Stimulated activated naive CD8-positive, alpha-beta T cell treated with anti-CD3 and anti-CD28 coated beads, Interleukin-15, Interleukin-2, amounts not matched to agents 100 ng/mL and 50 ng/mL, for 24 hours (primary cell): ENCODE data around the gene WDR86.

Experiments
- H3K27ac Mint-ChIP-seq: one replicate; pipeline ENCODE4 v1.8.0; 2021; ENCODE audit warnings: mild to moderate bottlenecking, mixed read lengths
- H3K27me3 Mint-ChIP-seq: one replicate; pipeline ENCODE4 v1.8.0; 2021; ENCODE audit warnings: mixed read lengths
- H3K36me3 Mint-ChIP-seq: one replicate; pipeline ENCODE4 v1.8.0; 2021; ENCODE audit warnings: low read depth, mixed read lengths
- H3K4me1 Mint-ChIP-seq: one replicate; pipeline ENCODE4 v1.8.0; 2021; ENCODE audit warnings: low read depth, mixed read lengths
- H3K4me3 Mint-ChIP-seq: one replicate; pipeline ENCODE4 v1.8.0; 2021; ENCODE audit warnings: mild to moderate bottlenecking, mixed read lengths
- H3K9me3 Mint-ChIP-seq: one replicate; pipeline ENCODE4 v1.8.0; 2021; ENCODE audit warnings: mixed read lengths

WDR86 gene

DNA sequence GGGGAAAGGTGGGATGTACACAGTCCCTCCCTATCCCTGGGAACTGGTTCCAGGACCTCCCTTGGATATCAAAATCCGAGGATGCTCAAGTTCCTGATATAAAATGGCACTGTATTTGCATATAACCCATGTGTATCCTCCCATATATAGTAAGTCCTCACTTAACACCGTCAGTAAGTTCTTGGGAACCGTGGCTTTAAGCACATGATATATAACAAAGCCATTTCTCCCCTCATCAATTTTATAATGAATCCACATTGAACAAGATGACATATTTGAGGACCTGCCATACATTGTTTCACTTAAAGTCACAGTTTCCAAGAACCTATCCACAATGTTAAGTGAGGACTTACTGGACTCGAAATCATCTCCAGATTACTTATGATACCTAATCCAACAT is 24.7 kb upstream of the WDR86 start:
- Mint-ChIP-seq H3K27ac (no peak overlapping the region), H3K4me1 (peaks cover 25% of the 10 kb centered on the region), H3K36me3 (no peaks in the 10 kb centered on the region), H3K27me3 (no peaks in the 10 kb centered on the region), H3K9me3 (no peaks in the 10 kb centered on the region), H3K4me3 (no peak overlapping the region)

GRCh38 chr7:151433721-151434400 is 24.0 kb upstream of the WDR86 start:
- Mint-ChIP-seq H3K36me3 (no peaks in the 10 kb centered on the region), H3K4me1 (peaks cover 32% of the 10 kb centered on the region), H3K27me3 (no peaks in the 10 kb centered on the region), H3K9me3 (no peaks in the 10 kb centered on the region), H3K4me3 (no peak overlapping the region), H3K27ac (no peak overlapping the region)

- no peaks in the 10 kb centered on the region for H3K9me3 Mint-ChIP-seq
- H3K4me3 Mint-ChIP-seq, result no peak overlapping the region
- H3K36me3 Mint-ChIP-seq, result no peaks in the 10 kb centered on the region
- H3K4me1 Mint-ChIP-seq, result peaks cover 42% of the 10 kb centered on the region
- peak overlapping the region; percentile 67 for H3K27ac Mint-ChIP-seq
- H3K27me3 Mint-ChIP-seq, result no peaks in the 10 kb centered on the region
These were observed 23.1 kb upstream of the WDR86 start for GRCh38 chr7:151432658-151433521.

DNA sequence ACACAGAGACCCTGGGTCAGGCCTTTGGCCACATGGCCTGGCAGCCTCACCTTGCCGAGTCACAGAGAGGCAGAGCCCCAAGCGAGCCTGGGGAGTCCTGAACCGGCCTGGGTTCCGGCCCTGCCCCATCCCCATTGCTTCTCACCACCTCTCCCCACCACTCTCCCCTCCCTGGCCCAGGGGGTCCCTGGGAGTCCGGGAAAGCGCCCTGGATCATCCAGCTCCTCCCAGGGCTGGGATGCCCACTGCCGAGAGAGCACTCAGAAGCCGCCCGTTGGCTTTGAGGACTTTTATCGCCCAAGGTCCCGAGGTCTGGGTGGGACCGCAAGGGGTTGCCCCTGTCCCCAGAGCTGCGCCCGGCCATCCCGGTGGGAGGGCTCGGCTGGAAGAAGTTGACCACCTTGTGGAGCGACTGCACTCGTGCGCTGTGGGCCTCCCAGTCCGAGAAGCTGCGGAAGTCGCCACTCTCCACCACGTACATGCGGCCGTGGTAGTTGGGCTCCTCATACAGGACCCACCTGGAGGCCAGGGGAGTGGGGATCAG is 22.0 kb upstream of the WDR86 start:
- Mint-ChIP-seq H3K9me3 (no peaks in the 10 kb centered on the region), H3K36me3 (no peaks in the 10 kb centered on the region), H3K27ac (no peak overlapping the region), H3K27me3 (no peaks in the 10 kb centered on the region), H3K4me1 (peaks cover 45% of the 10 kb centered on the region), H3K4me3 (no peak overlapping the region)

DNA sequence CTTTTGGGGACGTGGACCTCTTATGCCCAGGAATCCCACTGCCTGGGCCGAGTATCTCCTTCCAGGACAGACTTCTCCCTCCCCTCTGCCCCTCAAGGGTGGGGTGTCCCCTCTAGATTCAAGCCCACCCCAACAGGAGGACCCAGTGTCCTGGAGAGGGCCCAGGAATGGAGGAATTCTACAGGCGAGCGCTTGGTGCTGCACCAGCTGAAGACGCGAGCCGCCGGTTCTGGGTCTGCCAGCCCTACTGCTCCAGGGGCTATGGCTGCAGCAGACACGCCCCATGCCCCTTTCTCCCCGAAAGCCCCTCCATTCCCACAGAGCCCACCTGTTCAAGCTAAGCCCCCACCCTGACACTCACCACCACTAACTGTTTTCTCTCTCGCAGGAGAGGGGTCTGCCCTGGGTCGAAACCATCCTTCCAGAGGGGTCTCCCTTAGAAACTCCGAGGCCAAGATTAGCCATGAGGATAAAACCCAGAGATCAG is 21.5 kb upstream of the WDR86 start:
- H3K27ac Mint-ChIP-seq, result no peak overlapping the region
- H3K4me1 Mint-ChIP-seq, result peaks cover 45% of the 10 kb centered on the region
- no peaks in the 10 kb centered on the region for H3K36me3 Mint-ChIP-seq
- H3K4me3 Mint-ChIP-seq, result no peak overlapping the region
- H3K9me3 Mint-ChIP-seq, result no peaks in the 10 kb centered on the region
- no peaks in the 10 kb centered on the region for H3K27me3 Mint-ChIP-seq

- Mint-ChIP-seq H3K4me3 (no peak overlapping the region), H3K27me3 (no peaks in the 10 kb centered on the region), H3K27ac (no peak overlapping the region), H3K4me1 (peaks cover 45% of the 10 kb centered on the region), H3K36me3 (no peaks in the 10 kb centered on the region), H3K9me3 (no peaks in the 10 kb centered on the region)
These were observed 20.8 kb upstream of the WDR86 start for GRCh38 chr7:151430391-151431205.

DNA sequence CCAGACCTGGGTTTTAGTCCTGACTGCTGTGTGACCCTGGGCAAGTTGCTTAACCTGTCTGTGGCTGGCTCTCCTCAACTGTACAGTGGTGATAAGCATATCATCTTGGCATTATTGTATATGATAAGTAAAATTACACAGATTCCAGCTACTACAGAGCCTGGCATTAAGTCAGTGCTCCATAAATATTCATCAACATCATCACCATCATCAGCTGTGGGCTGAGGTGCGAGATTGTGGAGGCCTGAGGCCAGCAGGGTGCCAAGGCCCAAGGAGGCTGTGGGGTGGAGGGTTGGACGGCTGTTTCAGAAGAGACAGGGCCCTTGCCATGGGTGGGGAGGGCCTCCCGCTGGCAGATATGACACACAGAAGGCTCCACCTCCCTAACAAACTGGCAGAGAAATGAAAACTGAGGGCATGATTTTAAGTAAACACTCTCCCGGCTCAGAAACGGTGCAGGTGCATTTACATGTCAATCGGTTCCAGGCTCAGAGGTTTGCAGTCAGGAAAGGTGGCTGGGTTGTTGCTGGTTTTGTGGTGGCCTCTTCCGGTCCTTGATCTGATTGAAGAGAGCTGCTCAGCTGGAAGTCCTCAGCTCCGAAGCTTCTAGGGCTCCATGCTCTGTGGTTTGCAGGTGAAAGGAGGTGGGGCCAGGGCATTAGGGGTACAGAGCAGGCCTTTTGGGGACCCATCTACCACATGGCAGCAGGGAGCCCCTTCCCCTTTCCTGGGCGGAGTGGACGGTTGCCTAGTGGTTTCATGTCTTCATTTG is 19.9 kb upstream of the WDR86 start:
- peaks cover 45% of the 10 kb centered on the region for H3K4me1 Mint-ChIP-seq
- H3K4me3 Mint-ChIP-seq, result peak overlapping the region; percentile 10
- peak overlapping the region; percentile 50 for H3K27ac Mint-ChIP-seq
- no peaks in the 10 kb centered on the region for H3K36me3 Mint-ChIP-seq
- no peaks in the 10 kb centered on the region for H3K27me3 Mint-ChIP-seq
- no peaks in the 10 kb centered on the region for H3K9me3 Mint-ChIP-seq

DNA sequence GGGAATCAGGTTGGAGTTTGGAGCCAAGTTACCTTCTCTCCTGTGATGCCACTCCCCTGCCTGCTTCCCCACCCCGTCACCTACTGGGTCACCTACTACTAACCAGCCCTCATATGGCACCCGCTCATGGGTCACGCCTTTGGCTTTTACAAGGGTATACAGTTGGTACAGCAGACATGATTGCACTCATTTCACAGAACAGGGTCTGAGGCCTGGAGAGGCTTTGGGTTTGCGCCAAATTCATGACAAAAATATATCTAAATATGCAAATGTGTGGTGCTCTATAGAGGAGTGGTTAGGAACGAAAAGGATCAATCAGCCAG is 19.4 kb upstream of the WDR86 start:
- Mint-ChIP-seq H3K27ac (no peak overlapping the region), H3K9me3 (no peaks in the 10 kb centered on the region), H3K27me3 (no peaks in the 10 kb centered on the region), H3K36me3 (no peaks in the 10 kb centered on the region), H3K4me3 (no peak overlapping the region), H3K4me1 (peaks cover 45% of the 10 kb centered on the region)

- peaks cover 45% of the 10 kb centered on the region for H3K4me1 Mint-ChIP-seq
- H3K27me3 Mint-ChIP-seq, result no peaks in the 10 kb centered on the region
- no peak overlapping the region for H3K27ac Mint-ChIP-seq
- no peaks in the 10 kb centered on the region for H3K9me3 Mint-ChIP-seq
- no peaks in the 10 kb centered on the region for H3K36me3 Mint-ChIP-seq
- no peak overlapping the region for H3K4me3 Mint-ChIP-seq
These were observed 18.8 kb upstream of the WDR86 start for GRCh38 chr7:151428378-151429236.

- H3K9me3 Mint-ChIP-seq, result no peaks in the 10 kb centered on the region
- H3K27me3 Mint-ChIP-seq, result no peaks in the 10 kb centered on the region
- peaks cover 41% of the 10 kb centered on the region for H3K4me1 Mint-ChIP-seq
- no peaks in the 10 kb centered on the region for H3K36me3 Mint-ChIP-seq
- no peak overlapping the region for H3K27ac Mint-ChIP-seq
- H3K4me3 Mint-ChIP-seq, result no peak overlapping the region
These were observed 18.0 kb upstream of the WDR86 start for GRCh38 chr7:151427705-151428377.

DNA sequence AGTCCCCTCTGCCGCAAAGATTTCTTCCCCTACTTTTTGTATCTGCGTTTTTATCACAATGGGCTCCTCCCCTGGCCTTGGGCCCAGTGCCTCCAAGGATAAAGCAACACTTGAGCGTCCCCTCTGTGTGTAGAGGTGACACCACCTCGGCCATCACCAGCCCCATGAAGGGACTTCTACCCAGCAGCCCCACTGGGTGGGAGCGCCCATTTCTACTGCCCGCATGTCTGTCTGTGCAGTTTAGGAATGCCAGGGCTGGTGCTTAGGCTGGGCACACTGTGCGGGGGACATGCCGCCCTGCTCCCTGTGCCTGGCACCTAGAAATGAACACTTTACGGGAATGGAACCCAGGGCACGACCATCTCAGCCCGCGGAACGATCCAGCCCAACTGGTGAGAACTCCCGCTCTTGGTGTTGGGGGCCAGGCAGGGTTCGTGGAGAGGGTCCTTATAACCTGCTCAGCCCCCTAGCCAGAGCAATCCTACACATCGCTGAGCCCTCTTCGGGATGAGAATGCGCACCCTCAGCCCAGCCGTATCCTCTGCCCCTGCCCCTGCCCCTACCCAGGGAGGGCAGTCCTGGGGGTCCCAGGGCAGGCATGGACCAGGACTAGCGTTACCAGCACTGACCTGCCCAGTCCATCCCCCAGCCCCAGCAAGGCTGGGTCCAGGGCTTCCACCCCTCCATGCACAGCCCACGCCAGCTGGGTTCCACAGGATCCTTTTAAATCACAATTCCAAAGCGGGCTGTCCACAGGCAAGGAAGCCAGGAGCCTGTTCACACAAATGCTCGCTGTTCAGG is 17.3 kb upstream of the WDR86 start:
- peaks cover under 1% of the 10 kb centered on the region for H3K27me3 Mint-ChIP-seq
- H3K9me3 Mint-ChIP-seq, result peaks cover under 1% of the 10 kb centered on the region
- peaks cover 35% of the 10 kb centered on the region for H3K4me1 Mint-ChIP-seq
- H3K27ac Mint-ChIP-seq, result no peak overlapping the region
- no peak overlapping the region for H3K4me3 Mint-ChIP-seq
- peaks cover under 1% of the 10 kb centered on the region for H3K36me3 Mint-ChIP-seq

DNA sequence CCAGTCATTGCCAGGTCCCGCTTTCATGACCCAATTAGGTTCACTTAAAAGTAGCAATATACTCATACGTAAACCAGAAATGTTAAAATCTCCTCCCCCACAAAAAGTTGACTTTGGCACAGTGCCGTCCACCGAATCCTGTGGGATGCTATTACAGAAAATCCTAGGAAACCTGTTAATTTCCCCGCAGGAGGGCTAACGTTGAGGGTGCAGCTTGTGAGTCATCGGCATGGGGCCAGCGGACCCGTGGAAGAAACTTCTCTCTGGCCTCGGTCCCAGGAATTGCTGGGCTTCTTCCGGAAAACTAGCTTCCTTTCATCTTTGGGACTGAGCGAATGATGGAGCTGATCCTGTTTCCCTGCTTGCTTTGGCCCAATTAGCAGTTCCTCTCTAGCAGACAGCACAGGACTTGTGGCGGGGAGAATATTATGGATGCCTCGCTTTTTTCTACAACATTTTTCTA is 16.6 kb upstream of the WDR86 start:
- Mint-ChIP-seq H3K36me3 (peaks cover 4% of the 10 kb centered on the region), H3K4me3 (no peak overlapping the region), H3K9me3 (peaks cover 6% of the 10 kb centered on the region), H3K27ac (no peak overlapping the region), H3K27me3 (peaks cover 4% of the 10 kb centered on the region), H3K4me1 (peaks cover 33% of the 10 kb centered on the region)
